Chondrocyte (in vitro differentiated cells): ENCODE results near the gene CMAS. TPM values are rescaled to one million over a fixed set of nuclear protein-coding genes. Genes with fewer than 3 reads are reported as not detected.
"Not testable (repeated sequence)": the region's sequence is repeated elsewhere in the genome, so short reads cannot be mapped to it uniquely, and the experiment has no call there.

Experiments
- DNase-seq: peaks from one replicate; pipeline ENCODE4 v3.0.0; 2021; ENCODE audit warnings: mixed read lengths, low spot score
- H3K27ac Mint-ChIP-seq: one replicate; pipeline ENCODE4 v1.8.0; 2021; ENCODE audit warnings: mild to moderate bottlenecking, moderate library complexity, mixed read lengths; ENCODE audit not compliant: unreplicated experiment
- H3K27me3 Mint-ChIP-seq: 2 replicates; pipeline ENCODE4 v1.8.0; 2021; ENCODE audit warnings: low read depth, mixed read lengths
- H3K36me3 Mint-ChIP-seq: 2 replicates; pipeline ENCODE4 v1.8.0; 2021; ENCODE audit warnings: low read depth, mixed read lengths
- H3K4me1 Mint-ChIP-seq: 2 replicates; pipeline ENCODE4 v1.8.0; 2021; ENCODE audit warnings: low read depth, mild to moderate bottlenecking, mixed read lengths
- H3K4me3 Mint-ChIP-seq: one replicate; pipeline ENCODE4 v1.8.0; 2021; ENCODE audit warnings: mild to moderate bottlenecking, moderate library complexity, mixed read lengths; ENCODE audit not compliant: unreplicated experiment
- H3K9me3 Mint-ChIP-seq: 2 replicates; pipeline ENCODE4 v1.8.0; 2021; ENCODE audit warnings: low read depth, mixed read lengths
- CTCF ChIP-seq: fragments of 200-600 bp; sonication (generic); IDR thresholded peaks from 2 replicates; pipeline ENCODE4 v1.5.0; 2021; ENCODE audit warnings: antibody characterized with exemption, mild to moderate bottlenecking, moderate library complexity
- long read RNA-seq: library from polyadenylated mRNA; stranded (forward); transcript quantifications from one replicate; pipeline ENCODE4 v2.0.0, GENCODE V29; 2021
- total RNA-seq: library from RNA; stranded (reverse); gene quantifications from 3 replicates; pipeline ENCODE4 v1.2.1, GENCODE V29; 2021

Gene CMAS
- 26.1 to 28.5 TPM (median 27.0 TPM) in 3 replicates for total RNA-seq
- long read RNA-seq, transcript CMAS-201 (8 exons, 1,787 nt) = major isoform, 76 of 78 reads
- long read RNA-seq, partial matches to known transcripts = 1 of 78 reads
- long read RNA-seq, other reads (novel, unspliced or antisense) = 1 of 78 reads

- peak within 1 kb of the TSS; percentile 91 for H3K27ac Mint-ChIP-seq
- no peaks in the 10 kb centered on the region for H3K9me3 Mint-ChIP-seq
- H3K27me3 Mint-ChIP-seq = no peaks in the 10 kb centered on the region
- peaks cover 22% of the 10 kb centered on the region for H3K4me1 Mint-ChIP-seq
- no peak for DNase-seq
- H3K4me3 Mint-ChIP-seq = peak within 1 kb of the TSS; percentile 91
- no peak for TF ChIP-seq CTCF
- no peaks in the 10 kb centered on the region for H3K36me3 Mint-ChIP-seq
These were observed at the start of gene CMAS for GRCh38 chr12:22046090-22046967. Gene CMAS, plus strand, starts transcription at chr12:22046218. Its CDS starts 86 bp downstream, at chr12:22046304.

GRCh38 chr12:21998295-21998694 lies 47.7 kb upstream of the CMAS start:
- H3K4me3 Mint-ChIP-seq = no peak overlapping the region
- no peaks in the 10 kb centered on the region for H3K9me3 Mint-ChIP-seq
- H3K36me3 Mint-ChIP-seq = no peaks in the 10 kb centered on the region
- no peak overlapping the region for H3K27ac Mint-ChIP-seq
- no peaks in the 10 kb centered on the region for H3K27me3 Mint-ChIP-seq
- DNase-seq = no peak
- H3K4me1 Mint-ChIP-seq = no peaks in the 10 kb centered on the region
- no peak for TF ChIP-seq CTCF

- Mint-ChIP-seq H3K4me3 (no peak overlapping the region), H3K9me3 (no peaks in the 10 kb centered on the region), H3K27me3 (no peaks in the 10 kb centered on the region), H3K4me1 (no peaks in the 10 kb centered on the region), H3K36me3 (no peaks in the 10 kb centered on the region), H3K27ac (no peak overlapping the region)
- no peak for TF ChIP-seq CTCF
- no peak for DNase-seq
These were observed 47.2 kb upstream of the CMAS start for GRCh38 chr12:21998782-21999181.

GRCh38 chr12:22002430-22002829 lies 43.6 kb upstream of the CMAS start:
- TF ChIP-seq CTCF = no peak
- DNase-seq = no peak
- no peaks in the 10 kb centered on the region for H3K36me3 Mint-ChIP-seq
- H3K9me3 Mint-ChIP-seq = no peaks in the 10 kb centered on the region
- no peaks in the 10 kb centered on the region for H3K27me3 Mint-ChIP-seq
- H3K4me3 Mint-ChIP-seq = no peak overlapping the region
- no peak overlapping the region for H3K27ac Mint-ChIP-seq
- H3K4me1 Mint-ChIP-seq = no peaks in the 10 kb centered on the region

- H3K4me3 Mint-ChIP-seq, H3K36me3 Mint-ChIP-seq, DNase-seq, H3K27ac Mint-ChIP-seq, H3K9me3 Mint-ChIP-seq, H3K27me3 Mint-ChIP-seq, H3K4me1 Mint-ChIP-seq: not testable (repeated sequence)
These were observed 38.2 kb upstream of the CMAS start for GRCh38 chr12:22007794-22008193.
